ENCODE measurements around the gene SYNC.

SYNC gene

DNA sequence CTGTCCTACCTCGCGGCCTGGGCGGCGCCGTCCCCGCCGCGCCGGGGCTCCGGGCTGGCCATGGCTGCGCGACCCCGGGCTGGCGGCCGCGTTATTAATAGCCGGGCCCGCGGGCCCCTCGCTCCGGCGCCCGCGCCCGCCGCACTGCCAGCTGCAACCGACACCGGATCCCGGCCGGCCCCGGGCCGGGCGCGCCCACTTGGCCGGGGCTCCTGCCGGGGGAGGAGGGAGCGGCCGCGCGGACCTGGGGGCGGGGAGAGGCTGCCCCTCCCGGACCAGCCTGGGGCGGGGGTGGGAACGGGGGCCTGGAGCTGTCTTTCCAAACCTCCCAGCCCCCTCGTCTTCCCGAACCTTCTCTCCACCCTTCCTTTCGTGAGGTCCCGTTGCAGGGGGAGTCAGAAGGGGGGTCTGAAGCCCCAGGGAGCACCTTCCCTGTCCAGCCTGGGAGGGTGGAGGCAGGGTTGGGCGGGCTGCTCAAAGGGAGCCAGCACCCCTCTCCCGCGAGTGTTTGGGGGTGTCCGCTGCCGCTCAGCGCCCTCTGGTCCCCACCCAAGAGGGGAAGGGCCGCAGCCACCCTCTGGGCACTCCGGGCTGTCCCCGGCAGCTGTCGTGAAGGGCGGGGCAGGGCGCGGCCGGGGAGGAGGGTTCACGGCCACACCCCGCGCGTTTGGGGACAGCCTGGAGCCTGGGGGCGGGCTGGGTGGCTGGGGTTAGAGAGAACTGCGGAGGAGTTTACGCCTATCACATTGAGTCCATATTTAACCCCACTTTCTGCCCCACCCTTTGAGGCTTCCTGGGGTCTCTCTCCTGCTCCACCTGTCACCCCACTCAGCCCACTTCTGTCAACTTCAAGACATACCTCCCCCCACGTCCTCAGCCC is at the start of gene SYNC:
Gene SYNC (minus strand): TSS at position 172 of the 880 bp plus-strand sequence. CDS start 110 bp downstream, at position 62.
- peak; percentile 75 for DNase-seq

DNA sequence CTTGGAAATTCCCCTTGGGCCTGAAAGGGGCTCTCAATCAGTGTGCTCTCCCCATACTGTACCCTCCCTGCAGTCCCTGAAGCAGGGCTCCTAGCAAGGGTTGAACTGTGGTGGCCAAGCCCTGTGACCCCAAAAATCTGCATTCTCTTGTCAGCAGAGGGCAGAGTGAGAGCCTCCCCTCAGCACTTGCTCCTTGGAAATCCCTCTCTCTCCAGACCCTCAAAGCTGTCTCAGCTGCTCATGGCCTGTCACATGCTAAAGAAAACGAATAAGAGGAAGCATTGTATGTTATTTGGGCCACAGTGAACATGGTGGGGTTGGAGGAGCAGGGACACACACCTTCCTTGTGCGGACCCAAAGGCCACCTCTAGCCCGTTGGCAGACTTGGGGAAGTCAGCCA is 47.2 kb upstream of the SYNC start:
- DNase-seq = no peak

DNA sequence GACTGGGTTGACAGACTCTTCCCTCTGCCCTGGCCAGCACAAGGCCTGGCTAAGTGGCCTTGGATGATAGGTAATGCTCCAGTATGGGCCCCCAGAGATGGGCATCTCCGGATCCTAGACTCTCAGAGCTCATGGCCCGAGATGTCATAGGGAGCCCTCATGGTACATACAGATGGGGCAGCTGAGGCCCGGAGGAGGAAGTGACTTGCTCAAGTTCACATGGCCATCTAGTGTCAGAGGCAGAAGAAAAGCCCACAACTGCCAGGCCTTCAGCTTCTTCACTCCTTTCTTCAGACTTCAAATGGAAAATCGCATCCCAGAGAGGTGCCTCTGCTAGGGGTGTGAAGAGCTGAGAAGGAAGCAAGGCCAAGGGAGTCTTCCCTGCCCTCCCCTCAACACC is 46.8 kb upstream of the SYNC start:
- no peak for DNase-seq

DNA sequence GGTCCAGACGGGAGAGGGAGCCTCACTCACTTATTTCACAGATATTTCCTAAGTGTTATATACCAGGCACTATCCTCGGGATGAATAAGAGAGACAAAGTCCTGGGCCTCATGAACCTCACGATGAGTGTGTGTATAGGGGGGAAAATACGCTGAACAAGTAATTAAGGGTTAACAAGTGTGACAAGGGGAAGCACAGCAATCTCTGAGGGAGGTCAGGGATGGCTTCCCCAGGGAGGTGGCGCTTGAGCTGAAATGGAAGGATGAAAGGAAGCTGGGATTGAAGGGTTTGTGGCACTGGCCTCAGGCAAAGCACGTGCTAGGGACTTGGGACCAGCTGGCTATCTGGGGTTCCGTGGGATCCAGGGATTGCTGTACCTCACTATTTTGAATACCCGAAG is 46.4 kb upstream of the SYNC start:
- no peak for DNase-seq

DNA sequence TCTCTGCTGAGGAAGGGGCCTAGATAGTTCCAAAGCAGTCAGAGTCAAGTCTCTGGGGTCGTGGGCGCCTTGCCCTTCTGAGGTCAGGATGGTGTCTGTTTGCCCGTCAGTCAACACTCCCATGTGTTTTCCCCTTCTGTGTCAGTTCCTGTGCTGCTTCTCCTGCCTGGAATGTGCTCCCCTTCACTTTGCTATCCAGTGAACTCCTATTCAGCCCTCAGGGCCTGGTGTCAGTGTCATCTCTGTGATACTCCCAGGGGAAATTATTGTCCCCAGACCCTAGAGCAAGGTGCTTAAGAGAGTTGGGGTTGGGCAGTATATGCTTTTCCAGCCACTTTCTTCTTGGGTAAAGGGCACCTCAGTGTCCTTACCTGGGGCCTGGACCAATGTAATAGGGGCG is 45.8 kb upstream of the SYNC start:
- no peak for DNase-seq

DNA sequence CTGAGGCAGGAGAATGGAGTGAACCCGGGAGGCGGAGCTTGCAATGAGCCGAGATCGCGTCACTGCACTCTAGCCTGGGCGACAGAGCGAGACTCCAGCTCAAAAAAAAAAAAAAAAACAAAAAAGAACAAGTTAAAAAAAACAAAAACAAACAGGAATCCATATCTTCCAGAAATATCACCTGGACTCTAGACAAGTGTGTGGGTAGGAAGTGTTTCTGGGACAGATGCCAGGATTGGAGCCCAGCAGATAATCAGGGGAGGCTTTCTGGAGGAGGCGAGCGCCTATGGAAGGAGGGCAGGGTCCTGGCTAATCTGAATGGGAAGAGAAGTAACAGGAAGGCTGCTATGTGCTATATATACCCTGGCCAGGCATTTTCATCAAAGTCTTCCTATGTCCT is 43.6 kb upstream of the SYNC start:
- DNase-seq = no peak

DNA sequence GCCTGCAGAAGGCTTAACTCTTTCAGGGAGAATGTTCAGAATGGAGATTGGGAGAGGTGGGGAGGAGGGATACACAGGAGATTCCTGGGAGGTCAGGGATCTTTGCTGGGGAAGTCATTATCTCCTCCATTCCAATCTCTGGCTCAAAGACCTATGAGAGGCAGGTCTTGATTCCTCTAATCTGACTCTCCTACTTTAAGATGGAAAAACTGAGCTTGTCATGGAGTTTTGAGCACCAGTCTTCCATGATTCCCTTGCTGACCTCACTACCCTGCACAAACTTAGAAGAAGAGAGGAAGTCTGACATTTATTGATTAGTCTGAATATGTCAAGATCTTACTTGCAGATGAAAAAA is 41.5 kb upstream of the SYNC start:
- no peak for DNase-seq

DNA sequence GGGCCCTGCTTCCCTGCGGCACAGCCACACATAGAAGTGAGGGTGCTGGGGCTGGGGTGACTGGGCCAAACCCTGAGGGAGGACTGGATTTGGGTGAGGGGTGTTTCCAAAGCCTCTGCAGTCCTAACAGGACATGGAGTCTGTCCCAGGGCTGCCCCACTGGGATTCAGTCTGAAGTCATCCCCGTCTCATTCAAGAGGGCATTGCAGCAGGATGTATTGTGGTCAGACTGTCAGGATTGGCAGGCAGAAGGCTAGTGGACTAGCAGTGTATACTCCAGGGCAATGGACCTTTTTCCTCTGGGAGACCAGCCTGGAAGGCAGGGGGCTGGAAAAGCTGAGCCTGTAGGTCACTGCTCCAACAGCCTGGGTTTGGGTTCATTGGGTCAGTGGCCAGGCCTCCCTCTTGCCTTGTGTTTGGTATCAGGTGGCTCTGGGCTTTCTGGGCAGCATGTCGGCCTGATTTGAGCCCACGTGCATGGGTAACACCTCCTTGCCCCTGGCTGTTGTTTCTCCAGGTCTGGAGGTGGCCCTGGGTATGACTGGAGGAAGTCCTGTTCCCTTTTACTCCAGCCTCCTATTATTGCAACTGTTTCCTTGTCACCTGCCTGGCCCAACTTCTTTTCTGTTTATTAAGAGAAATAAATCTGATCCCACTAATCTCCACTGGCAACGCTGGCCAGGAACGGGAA is 41.0 kb upstream of the SYNC start:
- DNase-seq = no peak

DNA sequence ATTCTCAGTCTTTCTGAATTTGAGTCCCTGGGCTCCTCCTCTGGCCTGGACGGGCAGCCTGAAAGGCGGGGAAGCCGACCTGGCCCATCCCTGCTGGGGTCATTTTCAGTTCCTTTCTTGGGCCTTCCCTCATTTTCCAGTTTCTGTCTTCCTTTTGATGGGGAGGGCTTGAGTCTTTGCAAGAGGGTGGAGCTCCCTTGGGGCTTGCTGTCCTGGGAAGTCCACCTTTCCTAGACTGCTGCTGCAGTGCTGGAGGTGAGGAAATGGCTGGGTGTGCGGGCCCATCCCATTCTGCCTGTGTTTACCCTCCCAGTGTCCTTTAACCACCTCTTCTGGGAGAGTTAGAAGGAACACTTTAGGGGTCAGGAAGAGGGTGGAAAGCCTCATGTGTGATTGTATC is 40.4 kb upstream of the SYNC start:
- DNase-seq = no peak

DNA sequence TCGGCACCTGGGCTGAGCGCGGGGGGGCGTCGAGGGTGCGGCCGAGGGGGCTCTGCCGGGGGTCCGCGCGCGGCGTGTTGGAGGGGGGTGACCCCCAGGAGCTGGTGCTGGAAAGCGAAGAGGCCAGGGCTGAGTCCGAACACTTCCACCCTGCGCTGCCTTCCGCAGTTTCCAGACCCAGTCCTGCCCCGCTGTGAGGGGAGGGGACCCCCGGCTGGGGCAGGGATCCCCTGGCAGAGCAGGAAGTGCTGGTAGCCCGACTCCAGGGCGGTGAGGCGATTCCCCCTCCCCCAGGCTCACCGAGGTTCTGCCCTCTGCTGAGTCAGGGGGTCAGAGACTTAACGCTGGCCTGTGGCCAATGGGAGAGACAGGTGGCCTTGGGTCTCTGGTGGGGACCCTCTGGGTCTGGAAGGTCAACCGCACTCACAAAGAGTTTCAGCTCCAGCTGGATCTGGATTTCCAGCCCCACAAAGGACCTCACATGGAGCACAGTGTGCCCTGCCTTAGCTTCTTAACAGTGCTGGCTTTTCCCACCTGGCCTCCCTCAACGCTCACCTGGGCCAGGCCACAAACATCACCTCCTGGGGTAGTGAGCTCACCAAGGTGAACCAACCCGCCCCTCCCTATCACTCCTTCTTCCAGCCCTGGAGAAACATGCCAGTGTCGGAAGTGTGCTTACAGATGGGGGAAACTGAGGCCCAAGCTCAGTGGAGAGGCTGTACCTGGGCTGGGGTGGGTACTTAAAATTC is 39.8 kb upstream of the SYNC start:
- DNase-seq = no peak

DNA sequence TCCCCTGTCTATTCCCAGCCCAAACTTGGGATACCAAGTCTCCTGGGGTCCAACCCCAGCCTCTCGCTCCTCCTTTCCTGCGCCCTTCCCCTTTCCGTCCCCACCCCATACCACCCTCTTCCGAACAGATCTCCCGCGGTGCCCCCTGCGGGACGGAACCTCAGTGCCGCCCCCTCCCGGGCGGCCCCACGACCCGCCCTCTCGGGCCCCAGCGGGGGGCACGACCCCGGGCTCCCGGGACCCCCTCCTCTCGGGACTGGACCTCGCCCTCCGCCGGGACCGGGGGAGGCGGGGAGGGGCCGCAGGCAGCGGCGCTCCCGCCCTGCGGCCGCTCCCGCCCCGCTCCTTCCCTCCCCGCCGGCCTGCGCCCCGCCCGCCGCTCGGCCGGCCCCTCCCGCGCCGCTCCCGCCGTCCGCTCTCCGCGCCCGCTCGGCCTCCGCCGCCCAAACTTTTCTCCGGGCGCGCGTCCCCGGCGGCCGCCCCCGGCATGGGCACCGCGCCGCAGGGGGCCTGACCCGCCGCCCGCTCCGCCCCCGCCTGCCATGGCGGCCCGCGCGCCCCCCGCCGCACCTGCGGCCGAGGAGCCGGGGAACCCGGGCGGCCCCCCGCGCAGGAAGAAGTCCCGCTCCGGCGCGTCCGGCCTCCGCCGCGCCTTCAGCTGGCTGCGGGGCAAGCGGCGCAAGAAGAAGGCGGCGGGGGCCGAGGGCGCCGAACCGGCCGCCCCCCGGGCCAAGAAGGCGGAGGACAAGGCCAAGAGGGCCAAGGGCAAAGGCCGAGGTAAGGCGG is 39.0 kb upstream of the SYNC start:
- no peak for DNase-seq

DNA sequence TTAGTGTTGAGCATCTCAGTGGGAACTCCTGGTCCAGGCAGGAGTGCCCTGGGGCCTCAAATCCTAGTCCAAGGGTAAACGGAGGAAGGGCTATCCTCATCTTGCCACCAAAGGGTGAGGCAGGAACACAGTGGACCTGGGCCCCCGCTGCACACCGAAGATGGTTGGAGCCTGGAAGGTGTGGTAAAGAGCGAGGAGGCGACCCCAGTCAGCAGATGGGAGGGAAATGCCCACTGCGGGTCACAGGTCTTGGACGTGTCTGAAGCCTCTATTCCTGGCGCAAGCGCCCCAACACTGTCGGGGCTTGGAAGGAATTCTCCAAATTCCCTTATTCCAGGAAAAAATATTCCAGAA is 38.5 kb upstream of the SYNC start:
- DNase-seq = no peak

DNA sequence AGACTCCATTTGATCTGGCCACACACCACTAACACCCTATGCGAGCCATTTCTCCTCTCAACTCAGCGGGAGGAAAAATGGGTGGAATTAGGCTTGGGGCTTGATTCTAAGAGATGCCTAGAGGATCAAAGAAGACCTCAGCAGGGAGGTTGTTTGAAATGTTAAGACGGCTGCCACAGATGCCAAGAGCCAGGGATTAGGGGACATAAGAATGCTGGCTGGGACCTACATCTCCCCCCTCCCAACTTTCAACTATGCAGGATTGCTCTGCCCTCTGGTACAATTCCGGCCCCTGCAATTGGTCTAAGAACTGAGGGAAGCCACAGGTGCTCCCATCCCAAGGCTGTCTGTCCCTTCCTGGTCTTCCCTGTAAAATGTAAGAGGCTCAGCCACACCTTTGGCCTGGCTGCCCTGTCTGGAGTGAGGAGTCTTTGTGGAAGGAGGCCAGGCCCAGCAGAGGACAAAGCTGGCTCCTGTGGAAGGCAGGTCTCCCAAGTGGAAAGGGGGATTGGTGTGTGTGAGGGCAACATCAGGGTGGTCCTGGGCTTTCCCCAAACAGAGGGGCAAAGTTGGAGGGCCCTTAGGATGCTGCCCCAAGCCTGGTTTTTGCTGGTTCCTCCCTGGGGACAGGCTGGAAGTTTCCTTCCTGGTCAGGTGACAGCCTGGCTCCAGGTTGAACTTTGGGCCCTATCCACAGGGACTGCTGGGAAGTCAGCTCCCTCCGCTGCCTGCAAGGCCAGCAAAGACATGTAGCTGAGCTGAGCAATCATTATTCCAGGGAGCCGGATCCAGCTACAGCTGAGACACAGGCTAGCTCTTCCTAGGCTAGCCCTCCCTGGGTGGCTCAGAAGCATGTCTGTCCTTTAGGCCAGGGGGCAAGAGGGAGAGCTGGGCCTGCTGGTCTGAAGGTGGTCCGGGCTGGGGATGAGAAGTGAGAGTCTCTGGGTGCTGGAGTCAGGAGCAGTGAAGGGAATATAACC is 34.5 kb upstream of the SYNC start:
- no peak for DNase-seq

DNA sequence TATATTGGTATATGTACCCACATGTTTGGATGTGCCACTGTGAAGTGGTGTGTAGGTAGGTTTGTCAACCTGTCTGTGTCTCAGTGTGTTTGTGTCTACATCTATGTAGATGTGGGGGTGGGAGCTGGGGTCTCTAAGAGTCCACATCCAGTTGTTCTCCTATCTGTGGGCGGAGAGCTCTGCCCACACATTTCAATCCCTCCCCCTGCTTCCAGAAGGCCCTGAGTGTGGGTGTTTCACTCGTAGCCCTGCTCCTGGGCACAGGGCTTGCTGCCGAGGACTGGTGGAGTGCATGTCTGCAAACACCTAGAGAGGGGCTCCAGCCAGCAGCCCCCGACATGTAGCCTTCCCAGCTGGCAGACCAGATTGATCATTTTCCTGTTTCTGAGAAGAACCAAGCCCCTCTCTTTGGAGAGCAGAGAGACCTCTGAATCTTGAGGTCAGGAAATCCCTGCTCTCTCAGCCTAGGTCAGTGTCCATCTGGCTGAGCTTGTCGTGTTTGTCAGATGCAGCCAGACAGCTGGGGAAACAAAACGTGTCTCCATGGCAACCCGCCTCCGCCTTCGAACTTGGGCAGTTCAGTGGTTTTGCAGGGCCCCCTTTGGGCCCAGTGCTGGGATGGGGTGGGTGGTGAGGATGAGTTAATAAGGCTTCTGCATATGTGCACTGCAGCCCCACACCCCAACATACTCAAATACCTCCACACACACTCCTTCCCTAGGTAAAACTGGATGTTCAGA is 31.2 kb upstream of the SYNC start:
- peak; percentile 70 for DNase-seq

DNA sequence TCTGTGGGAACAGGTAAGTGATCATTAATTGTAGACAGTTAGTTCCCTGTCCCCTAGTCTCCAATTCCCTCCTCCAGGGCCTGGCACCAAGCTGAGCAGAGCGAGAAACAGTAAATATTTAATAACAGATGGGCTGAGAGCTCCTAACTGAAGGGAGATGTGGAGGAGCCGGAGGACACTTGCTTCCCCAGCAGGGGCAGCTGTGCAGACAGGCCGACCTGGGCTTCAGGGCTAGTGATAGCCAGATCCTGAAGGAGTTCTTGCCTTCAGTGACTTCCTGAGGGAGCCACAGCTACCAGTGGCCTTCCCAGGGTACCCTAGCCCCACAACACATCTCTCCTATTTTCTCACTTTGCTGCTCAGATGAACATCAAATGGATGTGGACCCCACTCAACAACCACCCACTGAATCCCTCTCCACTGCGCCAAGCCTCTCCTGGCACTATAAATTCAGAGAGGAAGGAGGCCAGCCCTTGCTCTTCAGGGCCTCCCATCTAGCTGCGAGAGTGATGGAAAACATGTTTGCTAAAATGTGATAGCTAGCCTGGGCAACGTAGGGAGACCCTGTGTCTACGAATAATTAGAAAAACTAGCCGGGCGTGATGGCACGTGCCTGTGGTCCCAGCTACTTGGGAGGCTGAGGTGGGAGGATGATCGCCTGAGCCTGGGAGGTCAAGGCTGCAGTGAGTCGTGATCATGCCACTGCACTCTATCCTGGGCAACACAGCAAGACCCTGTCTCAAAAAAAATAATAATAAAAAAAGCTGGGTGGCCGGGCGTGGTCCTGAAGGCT is 26.9 kb upstream of the SYNC start:
- DNase-seq = no peak

DNA sequence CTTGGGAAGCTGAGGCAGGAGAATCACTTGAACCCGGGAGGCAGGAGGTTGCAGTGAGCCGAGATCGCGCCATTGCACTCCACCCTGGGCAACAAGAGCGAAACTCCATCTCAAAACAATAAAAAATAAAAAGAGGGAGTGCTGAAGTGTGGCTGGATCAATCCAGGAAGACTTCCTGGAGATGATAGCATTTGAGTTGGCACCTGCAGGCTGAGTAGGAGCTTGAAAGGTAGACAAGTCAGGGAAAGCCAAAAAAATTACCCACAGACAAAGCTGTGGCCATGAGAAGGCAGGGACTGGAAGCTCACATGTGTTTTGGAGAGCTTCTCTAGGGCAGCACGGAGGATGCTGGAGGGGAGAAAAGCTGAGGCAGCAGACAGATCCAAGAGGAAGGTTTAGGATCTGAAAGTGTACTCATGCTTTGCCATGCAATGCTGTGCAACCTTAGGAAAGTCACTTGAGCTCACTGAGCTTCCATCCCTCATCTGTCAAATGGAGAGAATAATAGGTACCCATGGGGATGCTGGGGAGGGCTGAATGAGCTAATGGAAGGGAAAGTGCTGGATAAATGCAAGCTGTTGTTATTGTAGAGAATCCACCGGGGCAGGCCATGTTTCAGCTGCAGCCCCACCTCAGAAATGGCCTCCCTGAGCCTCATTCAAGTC is 26.0 kb upstream of the SYNC start:
- no peak for DNase-seq

DNA sequence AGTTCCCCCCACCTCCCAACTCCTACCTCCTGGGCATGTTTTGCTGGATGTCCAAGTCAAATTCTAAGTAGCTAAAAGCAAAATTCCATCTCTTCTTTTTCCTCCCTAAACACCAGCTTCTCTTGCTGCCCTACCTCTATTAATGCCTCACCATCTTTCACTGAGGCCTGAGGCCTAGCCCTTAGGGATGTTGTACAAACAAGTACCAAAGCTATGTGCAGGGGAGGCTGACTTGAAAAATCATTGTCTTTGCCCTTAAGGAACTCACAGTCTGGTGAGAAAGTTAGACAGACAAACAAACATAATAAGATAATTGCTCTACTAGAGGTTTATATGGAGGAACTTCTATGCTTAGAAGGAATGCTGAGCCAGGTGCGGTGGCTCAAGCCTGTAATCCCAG is 25.3 kb upstream of the SYNC start:
- DNase-seq = no peak

DNA sequence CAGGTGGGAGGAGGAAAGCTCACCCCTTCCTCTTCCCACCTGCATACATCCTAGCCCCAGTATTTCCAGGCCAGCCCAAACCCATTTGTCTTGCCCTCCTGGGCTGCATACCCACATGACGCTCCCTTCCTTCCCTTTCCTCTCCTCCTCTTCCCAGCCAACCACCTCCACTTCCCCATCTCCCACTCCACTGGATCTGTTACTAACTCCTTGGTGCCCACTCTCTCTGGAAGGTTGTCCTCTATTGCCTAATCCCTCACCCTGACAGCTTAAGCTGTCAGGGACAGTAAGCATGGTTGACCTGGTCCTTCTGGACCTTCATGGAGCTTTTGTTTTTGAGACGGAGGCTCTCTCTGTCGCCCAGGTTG is 23.0 kb upstream of the SYNC start:
- DNase-seq = no peak
